Measurements from ENCODE around the gene INPP5D. TPM values are rescaled to one million over a fixed set of nuclear protein-coding genes. Genes with fewer than 3 reads are reported as not detected.

Gene INPP5D
- total RNA-seq, 2 donors from 2014 or later = 0.66 to 3.0 TPM

DNA sequence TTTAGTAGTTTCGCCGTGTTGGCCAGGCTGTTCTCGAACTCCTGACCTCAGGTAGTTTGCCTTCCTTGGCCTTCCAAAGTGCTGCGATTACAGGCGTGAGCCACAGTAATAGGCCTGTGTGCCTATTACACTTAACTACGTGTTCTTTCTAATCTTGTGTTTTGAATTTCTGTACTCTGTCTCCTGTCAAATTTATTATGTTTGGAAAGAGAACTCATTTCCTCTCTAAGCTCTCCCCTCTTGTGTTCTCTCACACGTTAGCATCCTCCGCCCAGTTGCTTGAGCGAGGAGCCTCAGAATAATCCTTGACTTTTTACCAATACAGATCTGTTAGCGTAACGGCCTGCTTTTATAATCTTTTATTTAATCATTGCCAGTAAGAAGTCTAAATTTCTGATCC, 195.0 kb downstream of the INPP5D start:
- WGBS, 2 experiments (ENCODE audit: insufficient coverage in 1 of 2, insufficient read length in 1 of 2) = 91 to 93% methylated on average over 7 to 11 of the region's 11 CpGs
- peaks cover 30% of the 10 kb centered on the region for H3K36me3 Mint-ChIP-seq (ENCODE audit: low read depth)

DNA sequence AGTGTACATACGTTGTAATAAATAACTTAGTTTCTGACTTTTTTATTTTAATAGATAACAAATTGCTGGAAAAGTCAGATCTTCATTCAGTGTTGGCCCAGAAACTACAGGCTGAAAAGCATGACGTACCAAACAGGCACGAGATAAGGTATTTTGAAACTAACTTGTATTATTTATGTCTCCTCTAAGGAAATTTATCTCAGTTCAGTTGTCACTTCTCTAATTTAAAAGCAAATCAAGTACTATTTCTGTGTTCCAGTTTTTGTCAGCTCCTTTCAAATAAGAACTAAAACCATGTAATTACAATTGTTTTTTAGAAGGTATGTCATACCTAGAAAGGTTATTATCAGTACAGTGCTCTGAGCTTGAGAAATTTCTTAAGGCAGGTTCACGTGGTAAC, 195.9 kb downstream of the INPP5D start:
- no peak overlapping the region for H3K4me3 Mint-ChIP-seq
- no peak overlapping the region for H3K27ac Mint-ChIP-seq

More for the DNA sequence above, 195.0 kb downstream of the INPP5D start:
- H3K4me1 Mint-ChIP-seq = peaks cover 15% of the 10 kb centered on the region
- Histone ChIP-seq H3K9ac (ENCODE audit: extremely low read depth, low read length, poor library complexity, severe bottlenecking) (no peak overlapping the region), H3K4me1 (ENCODE audit: control insufficient read depth, insufficient read depth, low read length) (no peaks in the 10 kb centered on the region), H3K36me3 (ENCODE audit: control insufficient read depth, insufficient read depth, low read length) (peaks cover 38% of the 10 kb centered on the region), H3K27ac (ENCODE audit: low read depth, low read length) (no peak overlapping the region), H3K27me3 (ENCODE audit: control insufficient read depth, insufficient read depth, low read length, poor library complexity, severe bottlenecking) (no peaks in the 10 kb centered on the region), H3K4me3 (ENCODE audit: low read length) (no peak overlapping the region), H3K9me3 (ENCODE audit: control insufficient read depth, low read length) (peaks cover 11% of the 10 kb centered on the region)
- no peak overlapping the region for H3K4me3 Mint-ChIP-seq
- no peak overlapping the region for H3K27ac Mint-ChIP-seq
- peaks cover 12% of the 10 kb centered on the region for H3K9me3 Mint-ChIP-seq
- no peak for DNase-seq
- no peaks in the 10 kb centered on the region for H3K27me3 Mint-ChIP-seq (ENCODE audit: insufficient read depth)
- TF ChIP-seq, protein P1, sequence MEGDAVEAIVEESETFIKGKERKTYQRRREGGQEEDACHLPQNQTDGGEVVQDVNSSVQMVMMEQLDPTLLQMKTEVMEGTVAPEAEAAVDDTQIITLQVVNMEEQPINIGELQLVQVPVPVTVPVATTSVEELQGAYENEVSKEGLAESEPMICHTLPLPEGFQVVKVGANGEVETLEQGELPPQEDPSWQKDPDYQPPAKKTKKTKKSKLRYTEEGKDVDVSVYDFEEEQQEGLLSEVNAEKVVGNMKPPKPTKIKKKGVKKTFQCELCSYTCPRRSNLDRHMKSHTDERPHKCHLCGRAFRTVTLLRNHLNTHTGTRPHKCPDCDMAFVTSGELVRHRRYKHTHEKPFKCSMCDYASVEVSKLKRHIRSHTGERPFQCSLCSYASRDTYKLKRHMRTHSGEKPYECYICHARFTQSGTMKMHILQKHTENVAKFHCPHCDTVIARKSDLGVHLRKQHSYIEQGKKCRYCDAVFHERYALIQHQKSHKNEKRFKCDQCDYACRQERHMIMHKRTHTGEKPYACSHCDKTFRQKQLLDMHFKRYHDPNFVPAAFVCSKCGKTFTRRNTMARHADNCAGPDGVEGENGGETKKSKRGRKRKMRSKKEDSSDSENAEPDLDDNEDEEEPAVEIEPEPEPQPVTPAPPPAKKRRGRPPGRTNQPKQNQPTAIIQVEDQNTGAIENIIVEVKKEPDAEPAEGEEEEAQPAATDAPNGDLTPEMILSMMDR (conservative IDR thresholded peaks at IDR 0.05) = no peak

More for the DNA sequence above, 195.9 kb downstream of the INPP5D start:
- no peak for DNase-seq
- Histone ChIP-seq H3K9ac (ENCODE audit: extremely low read depth, low read length, poor library complexity, severe bottlenecking) (no peak overlapping the region), H3K27me3 (ENCODE audit: control insufficient read depth, insufficient read depth, low read length, poor library complexity, severe bottlenecking) (no peaks in the 10 kb centered on the region), H3K4me3 (ENCODE audit: low read length) (no peak overlapping the region), H3K4me1 (ENCODE audit: control insufficient read depth, insufficient read depth, low read length) (no peaks in the 10 kb centered on the region), H3K9me3 (ENCODE audit: control insufficient read depth, low read length) (peaks cover 2% of the 10 kb centered on the region), H3K27ac (ENCODE audit: low read depth, low read length) (no peak overlapping the region), H3K36me3 (ENCODE audit: control insufficient read depth, insufficient read depth, low read length) (peaks cover 45% of the 10 kb centered on the region)
- Mint-ChIP-seq H3K4me1 (peaks cover 15% of the 10 kb centered on the region), H3K9me3 (peaks cover 3% of the 10 kb centered on the region), H3K36me3 (ENCODE audit: low read depth) (peaks cover 38% of the 10 kb centered on the region), H3K27me3 (ENCODE audit: insufficient read depth) (no peaks in the 10 kb centered on the region)
- TF ChIP-seq, protein P1 (conservative IDR thresholded peaks at IDR 0.05) = no peak
- 96 to 100% methylated on average over 4 of the region's 4 CpGs for WGBS, 2 experiments (ENCODE audit: insufficient coverage in 1 of 2, insufficient read length in 1 of 2)

Other genes with a start within 250 kb of the INPP5D start
- 1 to 10 TPM; 3.6 to 5.0 TPM for gene SNORC, start 190.1 kb upstream of the INPP5D start, total RNA-seq
- gene NGEF, start 47.1 kb upstream of the INPP5D start, total RNA-seq = 1 to 10 TPM; 1.8 to 2.9 TPM
- not detected for gene NEU2, start 27.7 kb upstream of the INPP5D start, total RNA-seq
- 10 to 100 TPM; 29.6 to 31.6 TPM for gene ATG16L1, start 191.3 kb downstream of the INPP5D start, total RNA-seq
- not detected for gene SAG, start 247.5 kb downstream of the INPP5D start, total RNA-seq